DND-41 (cell line): ENCODE data around the gene FAF1.

Source experiments
- CTCF ChIP-seq: IDR thresholded peaks from 2 replicates; pipeline ENCODE4 v1.5.1; 2012; ENCODE audit warnings: borderline replicate concordance, low read length, moderate library complexity, mild to moderate bottlenecking; ENCODE audit not compliant: poor library complexity, severe bottlenecking; ENCODE audit errors: extremely low read depth
- EZH2 ChIP-seq: IDR thresholded peaks from 3 replicates; pipeline ENCODE4 v1.6.1; 2012; ENCODE audit warnings: borderline replicate concordance, low read depth, mild to moderate bottlenecking, moderate library complexity, low read length, inconsistent platforms; ENCODE audit not compliant: severe bottlenecking

GRCh38 chr1:50646526-50646925 is 313.5 kb downstream of the FAF1 start:
- TF ChIP-seq CTCF: no peak
- no peak for TF ChIP-seq EZH2
